BLaER1 treated with 17β-estradiol and CSF1 and Interleukin-3, amounts not matched to agents 10 nM and 100 nM (cell line): ENCODE measurements around the gene CLDN14.
A peak's percentile ranks its signal among the peaks of the same experiment; 100 is the strongest.

Experiments used
- H3K27ac ChIP-seq, 11 experiments: shearing (Covaris generic); formaldehyde crosslinking; 2 replicates each; pipeline ENCODE4 v1.8.1; 2022
- H3K27me3 ChIP-seq, 11 experiments: shearing (Covaris generic); formaldehyde crosslinking; 2 replicates each; pipeline ENCODE4 v1.8.1; 2022
- H3K36me3 ChIP-seq, 11 experiments: shearing (Covaris generic); formaldehyde crosslinking; 2 replicates each; pipeline ENCODE4 v1.8.1; 2022
- H3K4me1 ChIP-seq, 10 experiments: shearing (Covaris generic); formaldehyde crosslinking; 2 replicates each; pipeline ENCODE4 v1.8.1; 2022
- H3K4me2 ChIP-seq, 11 experiments: shearing (Covaris generic); formaldehyde crosslinking; 2 replicates each; pipeline ENCODE4 v1.8.1; 2022
- H3K4me3 ChIP-seq, 10 experiments: shearing (Covaris generic); formaldehyde crosslinking; 2 replicates each; pipeline ENCODE4 v1.8.1; 2022
- H3K9ac ChIP-seq, 11 experiments: shearing (Covaris generic); formaldehyde crosslinking; 2 replicates each; pipeline ENCODE4 v1.8.1; 2022
- H3K9me3 ChIP-seq, 11 experiments: shearing (Covaris generic); formaldehyde crosslinking; replicated peaks in 1 of 11; 2 replicates each; pipeline ENCODE4 v1.8.1; 2022
- H4K20me1 ChIP-seq, 11 experiments: shearing (Covaris generic); formaldehyde crosslinking; 2 replicates each; pipeline ENCODE4 v1.8.1; 2022
- Cebpa-rat ChIP-seq, 11 experiments: shearing (Covaris generic); IDR thresholded peaks; 2 replicates each; pipeline ENCODE4 v1.8.1; 2022

Gene CLDN14

DNA sequence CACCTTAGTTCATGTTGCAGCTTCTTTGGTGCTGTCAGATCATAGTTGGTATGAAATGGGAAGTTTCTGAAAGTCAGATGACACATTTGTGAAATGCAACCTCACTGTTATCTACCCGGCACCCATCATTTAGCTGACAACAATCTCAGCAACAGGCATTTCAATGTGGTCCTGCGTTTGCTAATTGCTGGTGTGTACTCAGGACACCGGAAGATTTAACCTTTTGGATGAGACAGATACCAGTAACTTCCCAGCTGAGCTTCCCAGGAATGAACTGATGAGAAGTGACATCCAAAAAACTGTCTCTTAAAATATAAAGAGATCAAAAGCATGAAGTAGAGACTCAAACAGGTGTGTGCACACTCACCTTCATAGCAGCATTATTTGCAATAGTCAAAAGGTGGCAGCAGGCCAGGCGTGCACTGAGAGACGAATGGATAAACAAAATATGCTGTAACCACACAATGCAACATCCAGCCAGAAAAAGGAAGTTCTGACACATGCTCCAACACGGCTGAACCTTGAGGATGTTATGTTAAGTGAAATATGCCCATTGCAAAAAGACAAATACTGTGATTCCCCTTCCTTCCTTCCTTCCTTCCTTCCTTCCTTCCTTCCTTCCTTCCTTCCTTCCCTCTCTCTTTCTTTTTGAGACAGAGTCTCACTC is 7.9 kb upstream of the CLDN14 start:
- H3K9ac ChIP-seq: no peak overlapping the region
- H3K27ac ChIP-seq: peak overlapping the region in 2 of 11 experiments; percentile 9 to 41; a peak in 2 of 22 replicates
- no peak overlapping the region for H3K4me3 ChIP-seq
- no peaks in the 10 kb centered on the region for H3K36me3 ChIP-seq
- H3K9me3 ChIP-seq: no peaks in the 10 kb centered on the region
- no peak for TF ChIP-seq Cebpa-rat (IDR thresholded peaks at IDR 0.05)
- H4K20me1 ChIP-seq: no peaks in the 10 kb centered on the region
- no peaks in the 10 kb centered on the region for H3K27me3 ChIP-seq
- H3K4me2 ChIP-seq: peak overlapping the region in 6 of 11 experiments; percentile 9 to 64 (median 32); a peak in 10 of 22 replicates
- H3K4me1 ChIP-seq: peaks cover 0 to 10% (median 4%) of the 10 kb centered on the region in 10 experiments; a peak in 10 of 20 replicates

DNA sequence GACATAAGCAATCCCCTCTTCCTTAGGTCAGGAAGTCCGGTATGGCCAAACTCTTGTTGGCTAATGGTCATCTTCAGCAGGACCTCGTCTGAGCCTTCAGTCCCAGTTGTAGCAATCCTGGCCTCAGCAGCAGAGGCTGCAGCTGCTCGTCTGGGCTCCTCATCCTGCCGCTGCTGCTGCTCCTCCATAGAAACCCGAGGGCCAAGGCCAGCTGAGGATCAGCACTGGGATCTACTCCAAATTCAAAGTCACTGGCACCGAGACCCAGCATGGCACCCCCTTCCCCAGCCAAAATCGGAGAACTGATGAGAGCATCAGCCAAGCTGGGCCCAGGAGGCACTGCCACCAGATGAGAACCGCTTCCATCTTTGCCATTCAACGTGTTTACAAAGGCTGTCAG is 6.3 kb upstream of the CLDN14 start:
- H3K27ac ChIP-seq: no peak overlapping the region
- no peaks in the 10 kb centered on the region for H3K36me3 ChIP-seq
- no peak for TF ChIP-seq Cebpa-rat (IDR thresholded peaks at IDR 0.05)
- H4K20me1 ChIP-seq: no peaks in the 10 kb centered on the region
- H3K4me2 ChIP-seq: no peak overlapping the region
- H3K9ac ChIP-seq: no peak overlapping the region
- no peaks in the 10 kb centered on the region for H3K27me3 ChIP-seq
- no peaks in the 10 kb centered on the region for H3K9me3 ChIP-seq
- H3K4me1 ChIP-seq: peaks cover 0 to 10% (median 4%) of the 10 kb centered on the region in 10 experiments; a peak in 10 of 20 replicates
- H3K4me3 ChIP-seq: no peak overlapping the region

DNA sequence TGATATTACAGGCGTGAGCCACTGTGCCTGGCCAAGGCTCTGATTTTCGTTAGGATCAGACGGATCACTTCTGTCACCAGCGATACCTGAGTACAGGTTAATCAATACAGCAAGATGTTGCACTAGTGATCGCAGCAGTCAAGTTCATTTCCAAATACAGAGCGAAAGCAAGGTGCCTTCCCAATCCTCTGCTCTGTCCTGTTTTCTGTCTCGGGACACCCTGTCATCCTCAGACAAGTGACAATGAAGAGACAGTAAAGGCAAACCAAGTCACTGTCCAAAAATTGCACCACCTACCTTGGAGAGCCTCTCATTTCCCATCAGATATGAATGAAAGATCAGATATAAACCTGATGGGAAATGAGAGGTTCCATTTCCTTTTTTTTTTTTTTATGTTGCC is 5.6 kb upstream of the CLDN14 start:
- no peak for TF ChIP-seq Cebpa-rat (IDR thresholded peaks at IDR 0.05)

DNA sequence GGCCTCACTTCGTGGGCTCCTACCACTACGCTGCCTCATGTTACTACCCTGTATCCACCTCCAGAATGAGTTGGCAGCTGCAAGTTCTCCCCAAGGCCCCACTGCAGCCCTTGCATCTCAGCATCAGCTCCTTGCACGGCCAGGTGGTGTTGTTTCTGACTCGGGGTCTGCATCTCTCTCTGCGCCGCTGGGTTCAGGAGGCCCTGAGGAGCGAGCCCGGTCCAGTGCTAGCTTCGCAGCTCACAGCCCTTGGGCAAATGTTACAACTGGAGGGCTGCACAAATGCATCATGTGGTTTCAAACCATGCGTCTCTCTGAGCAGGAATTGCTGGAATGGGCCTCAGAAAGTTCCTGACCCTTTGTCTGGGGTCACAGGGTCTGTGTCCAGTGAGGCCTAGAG is 3.2 kb upstream of the CLDN14 start:
- no peaks in the 10 kb centered on the region for H3K27me3 ChIP-seq
- no peak overlapping the region for H3K4me3 ChIP-seq
- no peak for TF ChIP-seq Cebpa-rat (IDR thresholded peaks at IDR 0.05)
- H3K4me2 ChIP-seq: no peak overlapping the region
- H3K36me3 ChIP-seq: no peaks in the 10 kb centered on the region
- no peaks in the 10 kb centered on the region for H3K9me3 ChIP-seq
- H3K4me1 ChIP-seq: peaks cover 0 to 10% (median 4%) of the 10 kb centered on the region in 10 experiments; a peak in 10 of 20 replicates
- H3K9ac ChIP-seq: no peak overlapping the region
- no peaks in the 10 kb centered on the region for H4K20me1 ChIP-seq
- no peak overlapping the region for H3K27ac ChIP-seq

More for the DNA sequence above, 5.6 kb upstream of the CLDN14 start:
- Histone ChIP-seq H3K4me1 (peaks cover 0 to 10% (median 4%) of the 10 kb centered on the region in 10 experiments; a peak in 10 of 20 replicates), H3K36me3 (no peaks in the 10 kb centered on the region), H3K27ac (no peak overlapping the region), H3K9me3 (no peaks in the 10 kb centered on the region), H3K27me3 (no peaks in the 10 kb centered on the region), H4K20me1 (no peaks in the 10 kb centered on the region), H3K9ac (no peak overlapping the region), H3K4me3 (no peak overlapping the region), H3K4me2 (no peak overlapping the region)

DNA sequence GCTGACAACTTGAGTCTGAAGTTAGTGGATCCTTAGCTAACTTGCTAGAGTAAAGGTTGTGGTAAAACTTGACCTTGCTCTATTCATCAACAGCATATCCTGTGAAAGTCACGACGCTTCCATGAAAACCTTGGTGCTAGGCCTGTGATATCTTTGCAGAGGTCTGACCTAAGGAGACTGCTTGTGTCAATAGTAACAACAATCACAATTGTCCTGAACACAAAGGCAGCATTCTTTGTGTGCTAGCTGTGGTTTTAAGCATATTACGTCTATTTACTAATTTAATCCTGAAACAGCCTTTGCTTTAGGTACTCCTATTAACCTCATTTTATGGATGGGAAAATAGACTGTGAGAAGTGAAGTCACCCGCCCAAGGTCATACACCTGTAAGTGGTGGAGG is 2.8 kb upstream of the CLDN14 start:
- Histone ChIP-seq H3K9ac (no peak overlapping the region), H3K9me3 (no peaks in the 10 kb centered on the region), H3K27me3 (no peaks in the 10 kb centered on the region), H3K27ac (no peak overlapping the region), H3K4me2 (no peak overlapping the region), H3K4me3 (no peak overlapping the region), H3K4me1 (peaks cover 0 to 8% (median 1%) of the 10 kb centered on the region in 10 experiments; a peak in 10 of 20 replicates), H4K20me1 (no peaks in the 10 kb centered on the region), H3K36me3 (no peaks in the 10 kb centered on the region)
- TF ChIP-seq Cebpa-rat (IDR thresholded peaks at IDR 0.05): no peak

DNA sequence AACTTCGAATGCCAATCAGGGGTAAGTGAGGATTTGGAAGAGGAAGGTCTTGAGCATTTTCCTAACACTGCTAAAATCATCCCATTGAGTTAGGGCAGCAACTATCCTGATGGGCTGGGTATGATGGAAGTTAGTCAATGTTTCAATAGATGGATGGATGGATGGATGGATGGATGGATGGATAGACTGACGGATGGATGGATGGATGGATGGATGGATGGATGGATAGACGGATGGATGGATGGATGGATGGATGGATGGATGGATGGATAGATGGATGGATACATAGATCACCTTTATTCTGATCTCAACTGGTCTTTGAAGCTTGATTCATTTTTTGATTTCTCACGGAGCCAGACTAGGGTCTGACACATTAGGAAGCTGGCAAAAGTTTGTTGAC is 2.3 kb upstream of the CLDN14 start:
- Histone ChIP-seq H3K9me3 (no peaks in the 10 kb centered on the region), H3K4me2 (no peak overlapping the region), H3K4me3 (no peak overlapping the region), H3K4me1 (peaks cover 0 to 3% (median 0%) of the 10 kb centered on the region in 10 experiments; a peak in 3 of 20 replicates), H3K9ac (no peak overlapping the region), H3K36me3 (no peaks in the 10 kb centered on the region), H3K27me3 (no peaks in the 10 kb centered on the region), H4K20me1 (no peaks in the 10 kb centered on the region), H3K27ac (no peak overlapping the region)
- no peak for TF ChIP-seq Cebpa-rat (IDR thresholded peaks at IDR 0.05)

DNA sequence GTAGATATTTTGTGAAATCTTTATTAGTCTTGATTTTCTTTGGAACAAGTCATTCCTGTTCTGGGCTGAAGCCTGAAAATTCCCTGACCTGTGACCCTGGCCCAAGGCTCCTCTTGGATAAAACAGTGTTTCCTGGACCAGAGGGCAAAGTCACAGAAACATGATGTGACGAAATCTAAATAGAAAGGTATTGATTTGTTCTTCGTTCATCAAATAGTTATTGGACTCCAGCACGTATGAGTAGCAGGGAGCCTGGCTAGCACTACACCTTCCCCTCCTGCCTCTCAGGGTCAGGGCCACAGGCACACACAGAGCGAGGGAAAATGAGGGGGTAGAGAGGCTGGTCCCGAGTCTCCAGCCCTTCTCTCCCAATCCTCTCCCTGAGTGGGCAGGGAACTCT is 1.7 kb upstream of the CLDN14 start:
- Histone ChIP-seq H3K27ac (no peak overlapping the region), H3K9ac (no peak overlapping the region), H3K4me2 (no peak overlapping the region), H4K20me1 (no peaks in the 10 kb centered on the region), H3K9me3 (no peaks in the 10 kb centered on the region), H3K36me3 (no peaks in the 10 kb centered on the region), H3K4me3 (no peak overlapping the region), H3K4me1 (no peaks in the 10 kb centered on the region), H3K27me3 (no peaks in the 10 kb centered on the region)
- 0 out of 22 replicates have a peak, but pooled peaks of 1 of the 11 experiments have one; percentile 19 for TF ChIP-seq Cebpa-rat (IDR thresholded peaks at IDR 0.05)

DNA sequence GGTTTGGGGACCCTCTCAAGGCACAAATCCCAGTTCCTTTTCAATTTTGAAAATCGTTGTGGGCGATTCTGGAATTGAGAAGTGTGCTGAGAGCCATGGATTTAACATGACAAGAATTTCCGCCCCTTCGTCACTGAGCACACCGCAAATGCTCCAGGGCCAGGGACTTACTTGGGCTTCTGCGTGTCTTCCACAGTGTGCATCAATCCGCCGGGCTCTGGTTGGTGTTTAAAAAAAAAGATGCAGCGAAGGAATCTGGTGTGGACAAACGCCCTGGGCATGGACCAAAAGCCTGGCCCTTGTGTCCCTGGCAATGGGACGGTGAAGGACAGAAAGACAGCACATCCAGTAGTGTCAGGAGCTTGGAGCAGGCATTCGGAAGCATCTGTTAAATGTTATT is 696 bp upstream of the CLDN14 start:
- no peak for TF ChIP-seq Cebpa-rat (IDR thresholded peaks at IDR 0.05)
- no peaks in the 10 kb centered on the region for H4K20me1 ChIP-seq
- no peak overlapping the region for H3K4me3 ChIP-seq
- no peak overlapping the region for H3K4me2 ChIP-seq
- no peaks in the 10 kb centered on the region for H3K4me1 ChIP-seq
- H3K27ac ChIP-seq: no peak overlapping the region
- no peaks in the 10 kb centered on the region for H3K9me3 ChIP-seq
- no peaks in the 10 kb centered on the region for H3K27me3 ChIP-seq
- H3K36me3 ChIP-seq: no peaks in the 10 kb centered on the region
- no peak overlapping the region for H3K9ac ChIP-seq

DNA sequence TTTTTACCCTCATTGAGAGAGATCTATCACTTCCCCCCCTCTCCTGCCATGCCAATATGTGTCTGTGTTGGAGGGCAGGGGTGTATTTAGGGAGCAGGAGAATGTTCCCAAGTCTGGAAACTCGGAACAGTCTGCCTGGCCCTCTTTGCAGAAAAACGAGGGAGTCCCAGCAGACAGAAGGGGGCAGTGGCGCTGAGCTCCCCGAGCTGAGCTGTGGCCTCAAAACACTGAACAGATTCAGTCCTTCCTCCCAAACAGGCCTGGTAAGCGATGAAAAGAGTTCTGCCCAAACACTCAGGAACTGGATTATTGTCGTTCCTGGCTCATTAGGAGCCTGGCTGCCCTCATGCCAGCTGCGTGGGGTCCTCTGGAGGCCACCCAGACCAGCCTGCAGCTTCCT is 981 bp downstream of the CLDN14 start:
- Histone ChIP-seq H4K20me1 (no peaks in the 10 kb centered on the region), H3K9ac (no peak overlapping the region), H3K27me3 (no peaks in the 10 kb centered on the region), H3K36me3 (no peaks in the 10 kb centered on the region), H3K9me3 (no peaks in the 10 kb centered on the region), H3K4me1 (no peaks in the 10 kb centered on the region), H3K27ac (no peak overlapping the region), H3K4me2 (no peak overlapping the region), H3K4me3 (no peak overlapping the region)
- no peak for TF ChIP-seq Cebpa-rat (IDR thresholded peaks at IDR 0.05)

DNA sequence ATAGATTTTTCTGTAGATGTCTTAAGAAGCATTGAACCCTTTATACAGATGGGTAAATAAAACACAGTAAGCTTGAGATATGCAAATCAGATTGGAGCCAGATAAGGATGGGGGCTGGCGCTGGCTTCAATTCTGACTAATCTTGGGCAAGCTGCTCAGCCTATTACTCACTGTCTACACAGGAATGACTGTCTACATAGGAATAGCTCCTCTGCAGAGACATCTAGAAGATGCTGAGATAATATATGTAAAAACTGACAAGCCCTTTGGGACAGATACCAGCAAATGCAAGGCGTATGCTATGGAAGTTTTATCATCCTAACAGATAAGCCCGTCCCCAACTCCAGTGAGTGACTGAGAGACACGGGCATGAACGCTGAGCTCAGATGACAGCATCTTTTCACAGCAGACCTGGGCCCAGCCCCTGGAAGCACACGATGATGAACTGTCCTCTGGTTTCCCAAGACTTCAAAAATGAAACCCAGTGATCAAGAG is 1.7 kb downstream of the CLDN14 start:
- Histone ChIP-seq H4K20me1 (no peaks in the 10 kb centered on the region), H3K27me3 (no peaks in the 10 kb centered on the region), H3K27ac (no peak overlapping the region), H3K4me3 (no peak overlapping the region), H3K9ac (no peak overlapping the region), H3K4me1 (no peaks in the 10 kb centered on the region), H3K4me2 (no peak overlapping the region), H3K36me3 (no peaks in the 10 kb centered on the region), H3K9me3 (0 out of 22 replicates have a peak, but pooled peaks cover 0 to under 1% (median 0%) of the 10 kb centered on the region in 11 experiments)
- TF ChIP-seq Cebpa-rat (IDR thresholded peaks at IDR 0.05): no peak
